HEK293T (cell line): ENCODE results near the gene IP6K3.

Experiments used
- CTCF ChIA-PET: fragments of 350-600 bp; formaldehyde crosslinking; extraction: SDS; loops from one replicate; lab custom pipeline; 2021; ENCODE audit warnings: antibody characterized with exemption, inconsistent platforms; lab: Yijun Ruan, JAX
- POLR2A ChIA-PET: fragments of 350-600 bp; formaldehyde crosslinking; extraction: SDS; loops from one replicate; lab custom pipeline; 2020; ENCODE audit warnings: antibody characterized with exemption, inconsistent platforms; lab: Yijun Ruan, JAX
- DNase-seq: peaks from one replicate; pipeline ENCODE4 v3.0.0; 2012; ENCODE audit warnings: mixed read lengths; ENCODE audit errors: extremely low spot score
- ARNT ChIP-seq: fragments of 450-650 bp; IDR thresholded peaks from 2 replicates; pipeline ENCODE4 v1.6.1; 2017; ENCODE audit warnings: mild to moderate bottlenecking
- BHLHE40 ChIP-seq: fragments of 450-650 bp; IDR thresholded peaks from 2 replicates; pipeline ENCODE4 v1.6.1; 2016; ENCODE audit warnings: mild to moderate bottlenecking, moderate library complexity, borderline replicate concordance
- CTBP1 ChIP-seq: fragments of 450-650 bp; IDR thresholded peaks from 2 replicates; pipeline ENCODE4 v1.6.1; 2016; ENCODE audit warnings: borderline replicate concordance
- ELF4 ChIP-seq: fragments of 450-650 bp; IDR thresholded peaks from 2 replicates; pipeline ENCODE4 v1.6.1; 2017; ENCODE audit warnings: antibody characterized with exemption
- FOXA1 ChIP-seq: fragments of 450-650 bp; IDR thresholded peaks from 2 replicates; pipeline ENCODE4 v1.6.1; 2016; ENCODE audit warnings: mild to moderate bottlenecking
- FOXK2 ChIP-seq: fragments of 450-650 bp; IDR thresholded peaks from 2 replicates; pipeline ENCODE4 v1.6.1; 2016; ENCODE audit warnings: mild to moderate bottlenecking
- FOXM1 ChIP-seq: fragments of 450-650 bp; IDR thresholded peaks from 2 replicates; pipeline ENCODE4 v1.6.1; 2017; ENCODE audit warnings: mild to moderate bottlenecking, borderline replicate concordance
- HDGF ChIP-seq: fragments of 450-650 bp; IDR thresholded peaks from 2 replicates; pipeline ENCODE4 v1.6.1; 2017; ENCODE audit warnings: antibody characterized with exemption, borderline replicate concordance
- L3MBTL2 ChIP-seq: fragments of 450-650 bp; conservative IDR thresholded peaks from 2 replicates; pipeline ENCODE4 v1.6.1; 2016; ENCODE audit warnings: mild to moderate bottlenecking
- LEF1 ChIP-seq: fragments of 450-650 bp; IDR thresholded peaks from 2 replicates; pipeline ENCODE4 v1.6.1; 2017; ENCODE audit warnings: mild to moderate bottlenecking, borderline replicate concordance
- NFRKB ChIP-seq: fragments of 450-650 bp; IDR thresholded peaks from 2 replicates; pipeline ENCODE4 v1.6.1; 2016; ENCODE audit warnings: mild to moderate bottlenecking, moderate library complexity
- SP1 ChIP-seq: fragments of 450-650 bp; IDR thresholded peaks from 2 replicates; pipeline ENCODE4 v1.6.1; 2017
- SUZ12 ChIP-seq: fragments of 450-650 bp; IDR thresholded peaks from 2 replicates; pipeline ENCODE4 v1.6.1; 2016; ENCODE audit warnings: mild to moderate bottlenecking
- TARDBP ChIP-seq: fragments of 450-650 bp; IDR thresholded peaks from 2 replicates; pipeline ENCODE4 v1.6.1; 2016
- ZNF384 ChIP-seq: fragments of 450-650 bp; IDR thresholded peaks from 2 replicates; pipeline ENCODE4 v1.6.1; 2016
- TF ChIP-seq, protein P1 (sequence below): fragments of 450-650 bp; IDR thresholded peaks from 2 replicates; pipeline ENCODE4 v1.6.1; 2016

IP6K3 gene

DNA sequence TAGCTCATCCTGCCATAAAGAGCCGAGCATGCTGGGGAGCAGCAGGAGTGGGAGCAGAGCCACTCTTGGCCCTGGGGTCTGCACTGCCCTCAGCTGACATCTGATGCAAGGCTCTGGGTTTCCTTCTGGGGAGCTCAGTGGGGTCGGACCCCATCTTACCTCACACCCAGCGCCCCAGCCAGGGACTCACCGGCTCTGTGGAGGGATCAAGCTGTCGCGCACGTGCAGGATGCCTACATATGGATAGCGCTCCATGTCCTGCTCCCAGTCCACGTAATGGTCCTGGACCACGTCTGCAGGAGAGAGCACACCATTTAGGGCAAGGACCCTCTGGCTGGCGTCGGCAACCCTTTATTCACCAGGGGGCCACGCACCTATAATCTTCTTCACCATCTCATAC lies 30.1 kb upstream of the IP6K3 start:
- no peak for DNase-seq
- POLR2A ChIA-PET, result interaction anchor here (0.7 kb wide), 1 partner anchor 11 kb away, joined by 4 read pairs; no protein-coding TSS in a partner anchor
- no peak for TF ChIP-seq LEF1
- TF ChIP-seq FOXK2, result no peak
- TF ChIP-seq SP1, result no peak
- TF ChIP-seq HDGF, result no peak
- TF ChIP-seq NFRKB, result no peak
- TF ChIP-seq, protein P1, sequence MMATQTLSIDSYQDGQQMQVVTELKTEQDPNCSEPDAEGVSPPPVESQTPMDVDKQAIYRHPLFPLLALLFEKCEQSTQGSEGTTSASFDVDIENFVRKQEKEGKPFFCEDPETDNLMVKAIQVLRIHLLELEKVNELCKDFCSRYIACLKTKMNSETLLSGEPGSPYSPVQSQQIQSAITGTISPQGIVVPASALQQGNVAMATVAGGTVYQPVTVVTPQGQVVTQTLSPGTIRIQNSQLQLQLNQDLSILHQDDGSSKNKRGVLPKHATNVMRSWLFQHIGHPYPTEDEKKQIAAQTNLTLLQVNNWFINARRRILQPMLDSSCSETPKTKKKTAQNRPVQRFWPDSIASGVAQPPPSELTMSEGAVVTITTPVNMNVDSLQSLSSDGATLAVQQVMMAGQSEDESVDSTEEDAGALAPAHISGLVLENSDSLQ, result no peak
- TF ChIP-seq SUZ12, result no peak
- no peak for TF ChIP-seq ARNT
- no peak for TF ChIP-seq ELF4
- TF ChIP-seq L3MBTL2, result no peak
- CTCF ChIA-PET, result no interaction called here

DNA sequence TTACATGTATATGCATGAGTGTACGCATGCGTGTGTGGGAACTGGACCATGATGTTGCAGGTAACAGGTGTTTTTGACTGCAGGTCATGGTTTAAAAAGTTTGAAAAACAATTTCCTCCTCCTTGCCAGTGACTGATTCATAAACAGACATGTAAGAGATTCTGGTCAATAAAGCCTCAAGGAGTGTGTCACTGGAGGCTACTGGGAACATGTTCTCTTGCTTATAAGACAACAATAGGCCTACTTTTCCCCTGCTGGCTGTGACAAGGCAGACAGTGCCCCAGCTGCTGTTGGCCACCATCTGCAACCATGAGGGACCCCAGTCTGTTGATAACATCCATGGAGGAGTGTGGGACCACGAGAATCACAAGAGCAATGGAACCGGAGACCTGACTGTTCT lies 29.5 kb upstream of the IP6K3 start:
- POLR2A ChIA-PET, result no interaction called here
- CTCF ChIA-PET, result no interaction called here
- no peak for TF ChIP-seq L3MBTL2
- no peak for TF ChIP-seq SP1
- TF ChIP-seq FOXK2, result no peak
- TF ChIP-seq ELF4, result no peak
- TF ChIP-seq NFRKB, result no peak
- TF ChIP-seq BHLHE40, result no peak
- TF ChIP-seq TARDBP, result no peak
- no peak for TF ChIP-seq ARNT
- no peak for DNase-seq

DNA sequence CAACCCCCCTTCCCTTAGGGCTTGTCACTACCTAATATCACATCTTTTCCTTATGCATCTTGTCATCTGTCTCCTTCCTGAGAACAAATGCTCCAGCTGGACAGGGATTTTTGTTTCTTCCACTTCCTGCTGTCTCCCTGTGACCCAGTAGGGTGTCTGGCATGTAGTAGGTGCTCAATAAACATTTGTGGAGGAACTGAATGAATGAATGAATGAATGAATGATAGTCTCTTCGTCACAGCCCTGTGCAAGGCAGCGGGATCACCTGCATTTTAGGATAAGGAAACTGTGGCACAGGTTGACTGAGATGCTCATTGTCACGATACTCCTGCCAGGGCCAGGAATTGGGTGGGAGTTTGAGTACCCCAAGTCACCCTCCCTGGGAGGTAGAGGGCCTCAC lies 28.1 kb upstream of the IP6K3 start:
- CTCF ChIA-PET, result no interaction called here
- POLR2A ChIA-PET, result no interaction called here
- no peak for DNase-seq
- no peak for TF ChIP-seq CTBP1
- no peak for TF ChIP-seq FOXM1
- TF ChIP-seq LEF1, result no peak
- TF ChIP-seq ELF4, result no peak
- no peak for TF ChIP-seq ARNT
- TF ChIP-seq SUZ12, result no peak

DNA sequence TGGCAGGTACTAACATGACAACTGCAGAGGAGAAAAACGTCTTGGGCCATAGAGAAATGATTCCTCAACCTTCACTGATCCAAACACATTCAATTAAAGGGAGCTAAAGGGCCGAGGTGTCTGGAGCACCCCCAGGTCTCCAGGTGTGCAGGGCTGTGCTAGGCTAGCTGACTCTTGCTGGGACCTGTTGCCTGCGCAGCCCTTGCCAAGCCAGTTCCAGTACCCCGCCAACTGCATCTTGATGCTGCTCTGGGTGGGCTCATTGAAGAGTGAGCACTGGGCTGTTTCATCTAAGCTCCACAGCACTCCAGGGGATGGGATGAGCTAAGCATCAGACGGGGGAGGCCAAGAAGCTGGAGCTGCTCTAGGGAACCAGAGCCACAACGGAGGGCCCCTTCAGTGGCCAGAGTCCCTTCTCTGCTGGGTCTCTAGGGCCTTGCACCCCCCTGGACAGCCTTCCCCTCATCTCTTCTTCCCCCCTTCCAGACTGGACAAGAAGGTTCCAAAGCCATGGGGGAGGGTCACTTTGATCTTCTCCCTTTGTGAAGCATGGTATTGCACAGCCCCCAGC lies 26.3 kb upstream of the IP6K3 start:
- TF ChIP-seq SP1 (no peak), CTBP1 (no peak), FOXM1 (no peak), TARDBP (no peak), NFRKB (no peak), ARNT (no peak), ZNF384 (no peak), ELF4 (no peak), L3MBTL2 (no peak), FOXA1 (no peak), SUZ12 (no peak), FOXK2 (no peak), BHLHE40 (no peak), HDGF (no peak), LEF1 (no peak)
- TF ChIP-seq, protein P1, result no peak
- ChIA-PET POLR2A (interaction anchor here (0.9 to 4.7 kb wide), 3 partner anchors 15 to 255 kb away, joined by 3 to 19 read pairs (median 13); partner anchors contain the start of genes LEMD2 and UQCC2), CTCF (interaction anchor here (0.6 to 4.7 kb wide), 2 partner anchors 218 to 255 kb away, joined by 4 to 26 read pairs; no protein-coding TSS in a partner anchor)
- DNase-seq, result no peak

DNA sequence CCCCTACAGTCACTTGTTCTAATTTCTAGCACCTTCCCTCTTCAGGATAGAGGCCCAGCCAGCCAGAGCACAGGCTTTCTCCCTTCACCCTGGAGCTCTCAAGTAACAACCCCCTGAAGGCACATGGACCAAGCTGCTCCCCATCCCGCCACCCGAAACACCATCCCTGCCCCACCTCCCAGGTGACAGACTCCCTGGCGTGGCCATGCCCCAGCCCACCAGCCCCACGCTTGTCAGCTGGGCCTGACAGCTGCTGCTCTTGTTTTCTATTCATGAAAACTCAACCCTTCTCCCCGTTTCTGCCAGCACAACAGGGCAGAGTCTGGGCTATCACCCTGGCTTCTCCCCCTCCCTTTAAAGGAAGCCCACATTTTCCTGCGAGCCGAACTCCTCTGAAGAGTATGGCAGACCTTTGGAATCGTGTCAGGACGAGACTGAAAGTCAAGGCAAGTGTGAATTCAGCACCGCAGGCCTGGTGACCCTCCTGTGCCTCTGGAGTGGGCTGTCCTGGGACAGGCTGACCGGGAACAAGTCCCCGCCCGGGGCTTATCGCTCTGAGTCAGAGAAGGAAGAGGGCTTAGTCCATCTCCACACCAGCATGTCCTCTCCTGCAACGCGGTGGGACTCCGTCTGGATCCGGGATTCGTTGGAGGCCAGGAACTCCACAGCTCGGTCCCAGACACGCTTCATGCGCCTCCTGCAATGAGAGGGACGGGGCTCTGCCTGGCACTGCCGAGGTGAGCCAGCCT lies 25.6 kb upstream of the IP6K3 start:
- TF ChIP-seq L3MBTL2, result no peak
- no peak for TF ChIP-seq BHLHE40
- TF ChIP-seq HDGF, result no peak
- TF ChIP-seq, protein P1, result no peak
- no peak for TF ChIP-seq TARDBP
- TF ChIP-seq FOXM1, result no peak
- no peak for TF ChIP-seq FOXK2
- CTCF ChIA-PET, result interaction anchor here (0.6 to 4.7 kb wide), 12 partner anchors 9 to 383 kb away, joined by 3 to 26 read pairs (median 4); partner anchors contain the start of gene UQCC2
- no peak for DNase-seq
- POLR2A ChIA-PET, result interaction anchor here (0.6 to 4.7 kb wide), 5 partner anchors 8 to 262 kb away, joined by 3 to 19 read pairs (median 4); partner anchors contain the start of genes LEMD2 and UQCC2
